ENCODE results near the gene DCLRE1B.

Gene DCLRE1B

DNA sequence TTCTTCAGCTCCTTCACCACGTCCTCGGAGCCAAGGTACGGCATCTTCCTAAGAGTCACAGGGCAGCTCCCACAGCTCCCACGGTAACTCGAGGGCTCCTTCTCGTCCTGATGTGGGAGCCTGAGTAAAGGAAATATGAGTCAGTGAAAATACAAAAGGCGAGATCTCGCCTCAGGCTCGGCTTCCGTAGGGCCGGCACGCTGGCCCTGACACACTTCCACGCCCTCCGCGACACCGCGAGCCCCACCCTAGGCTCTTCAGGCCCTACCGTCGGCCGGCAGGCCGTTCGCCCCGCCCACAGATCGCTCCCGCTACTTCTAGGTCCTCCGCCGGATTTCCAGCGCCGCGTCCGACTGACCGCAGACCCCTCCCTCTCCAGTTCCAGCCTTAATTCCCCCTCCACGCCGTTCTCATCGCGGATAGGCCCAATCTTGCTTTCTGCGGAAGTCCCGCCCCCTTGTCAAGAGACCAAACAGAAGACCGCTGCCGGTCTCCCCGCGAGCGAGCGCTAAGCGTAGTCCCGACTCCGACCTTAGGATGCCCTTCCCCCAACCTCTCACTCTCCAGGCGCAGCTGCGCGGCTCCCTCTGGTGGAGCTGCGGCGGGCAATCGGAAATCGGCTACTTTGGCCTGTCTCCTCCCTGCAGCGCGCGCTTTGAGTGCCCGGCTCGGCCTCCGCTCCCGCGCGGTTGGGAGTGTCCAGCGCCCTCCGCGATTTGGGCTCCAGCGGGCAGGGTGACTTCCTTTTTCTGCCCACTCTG, at the start of gene DCLRE1B, which contains the start of gene AP4B1:
TSS of gene DCLRE1B (plus strand) at position 653 of the 761 bp plus-strand sequence. CDS start 261 bp downstream, outside the sequence.
TSS of gene AP4B1 (minus strand) at position 126 of the 761 bp plus-strand sequence. CDS start at position 44, 82 bp downstream.
- TF ChIP-seq CTCF (IDR thresholded peaks at IDR 0.05; ENCODE audit: borderline replicate concordance, control extremely low read depth, extremely low read depth, insufficient read depth, missing control alignments), result peak; percentile 79
- in situ Hi-C loops (cut with MboI; ENCODE audit: low sequenced_read_pairs, unreplicated experiment), result loop anchor here (10.0 kb wide), 1 partner anchor 70 kb away; no protein-coding TSS in a partner anchor
- DNase-seq (ENCODE audit: low spot score), result peak; percentile 97

- DNase-seq (ENCODE audit: low spot score), result no peak
- in situ Hi-C loops (cut with MboI; ENCODE audit: low sequenced_read_pairs, unreplicated experiment), result no loop called here
- TF ChIP-seq CTCF (IDR thresholded peaks at IDR 0.05; ENCODE audit: borderline replicate concordance, control extremely low read depth, extremely low read depth, insufficient read depth, missing control alignments), result no peak
These were observed 49.3 kb upstream of the DCLRE1B start for GRCh38 chr1:113855630-113856400.

DNA sequence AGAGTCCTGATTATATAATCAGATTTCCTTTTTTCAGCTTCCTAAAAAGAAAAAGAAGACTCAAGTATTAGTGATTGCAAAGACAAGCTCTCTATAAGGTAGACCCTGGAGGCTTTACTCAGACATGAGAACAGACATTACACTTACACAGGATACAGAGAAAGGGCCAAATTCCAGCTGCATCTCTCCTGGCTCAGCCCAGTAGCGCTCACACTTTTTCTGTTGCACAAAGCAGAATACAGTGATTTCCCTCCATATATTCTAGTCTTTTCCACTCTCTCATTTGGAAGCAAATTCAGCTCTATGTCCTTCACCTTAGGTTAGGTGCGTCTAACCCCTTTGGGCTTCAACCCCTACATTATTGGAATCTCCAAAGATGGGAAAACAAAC, 48.7 kb upstream of the DCLRE1B start:
- DNase-seq (ENCODE audit: low spot score), result no peak
- in situ Hi-C loops (cut with MboI; ENCODE audit: low sequenced_read_pairs, unreplicated experiment), result no loop called here
- no peak for TF ChIP-seq CTCF (IDR thresholded peaks at IDR 0.05; ENCODE audit: borderline replicate concordance, control extremely low read depth, extremely low read depth, insufficient read depth, missing control alignments)

DNA sequence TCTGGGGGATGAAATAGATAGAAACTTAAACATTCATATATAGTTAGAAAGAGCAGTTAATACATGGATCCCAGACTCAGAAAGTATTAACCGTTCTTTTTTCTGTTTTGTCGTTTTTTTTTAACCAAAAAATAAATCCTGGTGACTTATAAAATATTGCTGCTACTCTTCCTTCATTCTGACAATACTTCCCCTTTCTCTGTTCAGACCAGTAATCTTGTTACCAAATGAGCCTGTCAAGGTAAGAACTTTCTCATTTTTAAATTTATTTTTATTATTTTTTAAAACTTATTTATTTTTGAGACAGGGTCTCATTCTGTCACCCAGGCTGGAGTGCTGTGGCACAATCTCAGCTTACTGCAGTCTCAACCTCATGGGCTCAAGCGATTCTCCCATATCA, 47.4 kb upstream of the DCLRE1B start:
- TF ChIP-seq CTCF (IDR thresholded peaks at IDR 0.05; ENCODE audit: borderline replicate concordance, control extremely low read depth, extremely low read depth, insufficient read depth, missing control alignments), result no peak
- no peak for DNase-seq (ENCODE audit: low spot score)
- in situ Hi-C loops (cut with MboI; ENCODE audit: low sequenced_read_pairs, unreplicated experiment), result no loop called here

DNA sequence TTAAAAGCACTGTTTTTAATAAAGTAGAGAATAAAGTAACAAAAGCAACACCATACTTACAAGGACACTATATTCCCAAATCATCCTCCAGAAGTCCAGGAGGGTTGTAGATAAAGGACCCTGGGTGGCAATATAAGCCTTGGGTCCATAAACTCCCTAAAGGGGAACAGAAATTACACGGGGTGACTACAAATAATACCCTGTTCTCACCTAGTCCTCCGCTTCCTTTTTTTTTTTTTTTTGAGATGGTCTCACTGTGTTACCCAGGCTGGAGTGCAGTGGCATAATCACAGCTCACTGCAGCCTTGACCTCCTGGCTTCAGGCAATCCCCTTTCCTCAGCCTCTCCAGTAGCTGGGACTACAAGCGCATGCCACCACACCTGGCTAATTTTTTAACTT, 46.7 kb upstream of the DCLRE1B start:
- in situ Hi-C loops (cut with MboI; ENCODE audit: low sequenced_read_pairs, unreplicated experiment), result no loop called here

More for the DNA sequence above, 46.7 kb upstream of the DCLRE1B start:
- DNase-seq (ENCODE audit: low spot score), result no peak
- TF ChIP-seq CTCF (IDR thresholded peaks at IDR 0.05; ENCODE audit: borderline replicate concordance, control extremely low read depth, extremely low read depth, insufficient read depth, missing control alignments), result no peak

Data from GM13976 (cell line).